Measurements from ENCODE around the gene KNDC1. TPM values are rescaled to one million over a fixed set of nuclear protein-coding genes. Genes with fewer than 3 reads are reported as not detected.

The KNDC1 gene
- total RNA-seq, 2 donors from 2014 or later = 0.29 to 0.32 TPM

DNA sequence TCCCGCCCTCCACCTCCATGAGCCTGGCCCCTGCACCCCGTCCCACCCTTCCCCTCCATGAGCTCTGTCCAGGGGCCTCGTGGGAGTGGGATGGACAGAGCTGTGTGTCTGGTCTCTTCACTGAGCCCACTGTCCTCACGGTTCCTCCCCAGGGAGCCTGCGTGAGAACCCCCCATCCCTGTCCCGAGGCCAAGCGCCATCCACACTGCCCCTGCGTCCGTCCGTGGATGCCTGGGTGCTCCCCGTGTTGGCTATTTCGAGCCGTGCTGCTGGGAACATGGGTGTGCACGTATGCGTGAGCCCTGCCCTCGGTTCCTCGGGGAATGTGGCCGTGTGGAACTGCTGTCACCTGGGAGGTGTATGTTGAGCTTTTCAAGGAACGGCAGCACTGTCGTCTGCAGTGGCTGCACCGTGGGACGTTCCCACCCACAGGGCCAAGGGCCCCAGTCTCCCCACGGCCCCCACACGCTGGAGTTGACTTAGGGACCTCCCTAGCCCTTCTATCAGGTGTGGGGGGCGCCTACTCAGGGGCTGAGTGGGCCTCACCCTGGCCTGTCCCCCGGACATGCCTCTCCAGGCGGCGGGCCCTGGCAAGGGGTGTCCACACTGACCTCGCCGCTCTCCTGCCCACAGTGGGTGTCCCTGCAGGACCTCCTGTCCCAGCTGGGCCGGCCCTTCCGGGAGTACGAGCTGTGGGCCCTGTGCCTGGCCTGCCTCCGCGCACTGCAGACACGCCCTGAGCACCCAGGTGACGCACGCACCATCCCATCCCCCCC lies 28.1 kb downstream of the KNDC1 start:
- H3K36me3 ChIP-seq = no peaks in the 10 kb centered on the region
- no peaks in the 10 kb centered on the region for H3K27me3 ChIP-seq
- intact Hi-C loops (cut with DNase I) = no loop called here
- no peak for TF ChIP-seq CTCF (IDR thresholded peaks at IDR 0.05)
- H3K9me3 ChIP-seq = no peaks in the 10 kb centered on the region
- H3K27ac ChIP-seq = no peak overlapping the region
- H3K9ac ChIP-seq (ENCODE audit: low read depth in 2 of 2, low read length in 2 of 2) = no peak overlapping the region
- no peaks in the 10 kb centered on the region for H3K4me1 ChIP-seq
- no peak overlapping the region for H3K4me3 ChIP-seq
- no peak for DNase-seq

DNA sequence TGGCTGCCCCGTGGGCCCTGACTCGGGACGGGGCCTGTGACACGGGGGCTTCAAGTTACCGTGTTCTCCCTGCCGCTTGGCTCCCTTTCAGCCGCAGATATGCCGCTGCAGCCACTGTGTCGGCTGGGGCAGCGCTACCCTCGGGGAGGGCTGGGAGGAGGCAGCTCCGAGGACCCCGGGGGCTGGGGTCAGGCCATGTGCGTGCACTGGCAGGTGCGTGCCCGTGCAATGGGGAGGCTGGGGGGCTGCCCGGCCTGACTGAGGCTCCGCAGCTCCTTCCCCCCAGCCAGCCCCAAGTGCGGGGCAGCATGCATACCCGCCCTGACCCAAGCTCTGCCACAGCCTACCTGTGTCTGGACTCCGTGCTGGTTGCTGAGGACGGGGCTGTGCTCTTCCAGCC lies 29.2 kb downstream of the KNDC1 start:
- Histone ChIP-seq H3K36me3 (no peaks in the 10 kb centered on the region), H3K27ac (no peak overlapping the region), H3K4me3 (no peak overlapping the region), H3K4me1 (no peaks in the 10 kb centered on the region), H3K9ac (ENCODE audit: low read depth in 2 of 2, low read length in 2 of 2) (no peak overlapping the region), H3K27me3 (no peaks in the 10 kb centered on the region), H3K9me3 (no peaks in the 10 kb centered on the region)
- intact Hi-C loops (cut with DNase I) = no loop called here
- no peak for DNase-seq
- no peak for TF ChIP-seq CTCF (IDR thresholded peaks at IDR 0.05)

GRCh38 chr10:133189726-133190125 lies 29.7 kb downstream of the KNDC1 start:
- Histone ChIP-seq H3K4me1 (no peaks in the 10 kb centered on the region), H3K27ac (no peak overlapping the region), H3K9ac (ENCODE audit: low read depth in 2 of 2, low read length in 2 of 2) (no peak overlapping the region), H3K27me3 (no peaks in the 10 kb centered on the region), H3K36me3 (no peaks in the 10 kb centered on the region), H3K4me3 (no peak overlapping the region), H3K9me3 (no peaks in the 10 kb centered on the region)
- DNase-seq = no peak
- intact Hi-C loops (cut with DNase I) = no loop called here
- no peak for TF ChIP-seq CTCF (IDR thresholded peaks at IDR 0.05)

- H3K4me3 ChIP-seq = no peak overlapping the region
- no peak for DNase-seq
- H3K36me3 ChIP-seq = no peaks in the 10 kb centered on the region
- TF ChIP-seq CTCF (IDR thresholded peaks at IDR 0.05) = no peak
- H3K27me3 ChIP-seq = no peaks in the 10 kb centered on the region
- intact Hi-C loops (cut with DNase I) = no loop called here
- H3K9me3 ChIP-seq = no peaks in the 10 kb centered on the region
- H3K4me1 ChIP-seq = no peaks in the 10 kb centered on the region
- H3K27ac ChIP-seq = no peak overlapping the region
- H3K9ac ChIP-seq (ENCODE audit: low read depth in 2 of 2, low read length in 2 of 2) = no peak overlapping the region
Measured at GRCh38 chr10:133190225-133190624, 30.2 kb downstream of the KNDC1 start.

GRCh38 chr10:133191651-133192050 lies 31.6 kb downstream of the KNDC1 start:
- no peaks in the 10 kb centered on the region for H3K4me1 ChIP-seq
- H3K9ac ChIP-seq (ENCODE audit: low read depth in 2 of 2, low read length in 2 of 2) = no peak overlapping the region
- H3K36me3 ChIP-seq = no peaks in the 10 kb centered on the region
- H3K9me3 ChIP-seq = no peaks in the 10 kb centered on the region
- no peak for DNase-seq
- H3K4me3 ChIP-seq = no peak overlapping the region
- no peaks in the 10 kb centered on the region for H3K27me3 ChIP-seq
- H3K27ac ChIP-seq = no peak overlapping the region
- no peak for TF ChIP-seq CTCF (IDR thresholded peaks at IDR 0.05)
- intact Hi-C loops (cut with DNase I) = no loop called here

Measured in colonic mucosa (tissue), 4 donors.